A549 (cell line): ENCODE data around the gene F8.

Experiments used
- CEBPB ChIP-seq, 2 experiments: fragments of >200 bp in 1 of 2; sonication (Bioruptor Twin) in 1 of 2; formaldehyde crosslinking in 1 of 2; IDR thresholded peaks; 2 replicates each; pipeline ENCODE4 v1.6.1; 2012 to 2016
- EP300 ChIP-seq, 2 experiments: fragments of >200 bp; sonication (Bioruptor Twin); formaldehyde crosslinking; IDR thresholded peaks; 2 replicates in 1 of 2; 3 replicates in 1 of 2; pipeline ENCODE4 v1.6.1; 2016 to 2017
- ESRRA ChIP-seq: fragments of 150-350 bp; IDR thresholded peaks from 2 replicates; pipeline ENCODE4 v1.6.1; 2014; ENCODE audit warnings: mild to moderate bottlenecking, low read length, borderline replicate concordance
- FOSB ChIP-seq: fragments of 250-450 bp; sonication (Bioruptor Pico); IDR thresholded peaks from 2 replicates; pipeline ENCODE4 v1.5.0; 2020; ENCODE audit warnings: mild to moderate bottlenecking, moderate library complexity
- HDAC2 ChIP-seq: fragments of 200-600 bp; sonication (generic); IDR thresholded peaks from 2 replicates; pipeline ENCODE4 v1.6.1; 2016
- HOXB5 ChIP-seq: fragments of 250-450 bp; sonication (Bioruptor Pico); IDR thresholded peaks from 2 replicates; pipeline ENCODE4 v1.5.0; 2020; ENCODE audit warnings: mild to moderate bottlenecking, moderate library complexity
- MYC ChIP-seq: IDR thresholded peaks from 2 replicates; pipeline ENCODE4 v1.6.1; 2012; ENCODE audit warnings: mild to moderate bottlenecking, inconsistent platforms, low read length, improper control_type of control experiment, borderline replicate concordance
- POLR2A ChIP-seq: IDR thresholded peaks from 2 replicates; pipeline ENCODE4 v1.6.1; 2012; ENCODE audit warnings: mild to moderate bottlenecking, low read length
- RFX5 ChIP-seq: fragments of 450-650 bp; IDR thresholded peaks from 2 replicates; pipeline ENCODE4 v1.7.1; 2014; ENCODE audit warnings: antibody characterized with exemption, mild to moderate bottlenecking, moderate library complexity
- SMC3 ChIP-seq: fragments of >200 bp; sonication (Bioruptor Twin); formaldehyde crosslinking; IDR thresholded peaks from 3 replicates; pipeline ENCODE4 v1.6.1; 2018; ENCODE audit warnings: inconsistent platforms
- TP53 ChIP-seq: fragments of 250-450 bp; sonication (Bioruptor Pico); IDR thresholded peaks from 2 replicates; pipeline ENCODE4 v1.5.0; 2021; ENCODE audit warnings: mild to moderate bottlenecking, moderate library complexity
- TF ChIP-seq, protein P1 (sequence below): fragments of >200 bp; sonication (Bioruptor Twin); formaldehyde crosslinking; IDR thresholded peaks from 3 replicates; pipeline ENCODE4 v1.5.1; 2016

DNA sequence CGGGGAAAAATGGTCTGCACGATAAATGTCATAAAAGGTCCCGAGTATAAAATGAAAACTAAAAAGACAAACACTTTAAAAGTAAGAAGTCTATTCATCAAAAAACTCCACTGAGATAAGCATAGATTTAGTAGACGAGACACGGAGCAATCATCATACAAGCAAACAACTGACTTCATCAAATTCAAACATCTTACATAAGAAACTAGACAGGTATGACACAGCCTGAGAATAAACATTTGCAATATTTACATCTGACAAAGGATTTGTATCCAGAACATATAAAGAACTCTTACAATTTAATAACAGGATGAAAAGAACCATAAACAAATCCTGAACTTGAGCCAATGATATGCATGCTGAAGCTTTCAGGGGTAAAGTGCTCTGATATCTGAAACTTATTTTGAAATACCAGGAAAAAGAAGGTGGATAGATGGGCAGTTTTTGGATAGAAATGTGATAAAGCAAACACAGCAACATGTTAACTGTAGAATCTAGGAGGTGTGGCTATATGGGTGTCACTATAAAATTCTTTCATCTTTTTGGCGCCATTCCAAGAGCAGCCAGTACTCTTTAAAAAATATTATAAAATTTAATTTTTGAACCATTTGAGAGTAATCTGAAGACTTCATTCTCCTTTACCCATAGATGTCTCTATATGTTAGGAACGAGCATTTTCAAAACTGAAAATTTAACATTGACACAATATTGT, 229.3 kb downstream of the F8 start:
- no peak for TF ChIP-seq POLR2A
- no peak for TF ChIP-seq RFX5
- TF ChIP-seq EP300 (IDR thresholded peaks at IDR 0.05), result no peak; a peak in 1 of 5 replicates
- TF ChIP-seq, protein P1, sequence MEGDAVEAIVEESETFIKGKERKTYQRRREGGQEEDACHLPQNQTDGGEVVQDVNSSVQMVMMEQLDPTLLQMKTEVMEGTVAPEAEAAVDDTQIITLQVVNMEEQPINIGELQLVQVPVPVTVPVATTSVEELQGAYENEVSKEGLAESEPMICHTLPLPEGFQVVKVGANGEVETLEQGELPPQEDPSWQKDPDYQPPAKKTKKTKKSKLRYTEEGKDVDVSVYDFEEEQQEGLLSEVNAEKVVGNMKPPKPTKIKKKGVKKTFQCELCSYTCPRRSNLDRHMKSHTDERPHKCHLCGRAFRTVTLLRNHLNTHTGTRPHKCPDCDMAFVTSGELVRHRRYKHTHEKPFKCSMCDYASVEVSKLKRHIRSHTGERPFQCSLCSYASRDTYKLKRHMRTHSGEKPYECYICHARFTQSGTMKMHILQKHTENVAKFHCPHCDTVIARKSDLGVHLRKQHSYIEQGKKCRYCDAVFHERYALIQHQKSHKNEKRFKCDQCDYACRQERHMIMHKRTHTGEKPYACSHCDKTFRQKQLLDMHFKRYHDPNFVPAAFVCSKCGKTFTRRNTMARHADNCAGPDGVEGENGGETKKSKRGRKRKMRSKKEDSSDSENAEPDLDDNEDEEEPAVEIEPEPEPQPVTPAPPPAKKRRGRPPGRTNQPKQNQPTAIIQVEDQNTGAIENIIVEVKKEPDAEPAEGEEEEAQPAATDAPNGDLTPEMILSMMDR, result no peak
- no peak for TF ChIP-seq HDAC2
- peak; percentile 42 to 47; a peak in 2 of 4 replicates for TF ChIP-seq CEBPB (IDR thresholded peaks at IDR 0.05)
- no peak for TF ChIP-seq ESRRA
- TF ChIP-seq TP53 (CRISPR knock-in tag), result no peak
- no peak for TF ChIP-seq HOXB5 (CRISPR knock-in tag)
- TF ChIP-seq SMC3, result no peak
- no peak for TF ChIP-seq MYC
- TF ChIP-seq FOSB (CRISPR knock-in tag), result no peak
